ENCODE data around the gene STRADB. TPM values are rescaled to one million over a fixed set of nuclear protein-coding genes. Genes with fewer than 3 reads are reported as not detected.
"Not testable (repeated sequence)": the region's sequence is repeated elsewhere in the genome, so short reads cannot be mapped to it uniquely, and the experiment has no call there.

The STRADB gene
- total and polyA plus RNA-seq, 2 donors from 2014 or later = 26.1 to 60.3 TPM

DNA sequence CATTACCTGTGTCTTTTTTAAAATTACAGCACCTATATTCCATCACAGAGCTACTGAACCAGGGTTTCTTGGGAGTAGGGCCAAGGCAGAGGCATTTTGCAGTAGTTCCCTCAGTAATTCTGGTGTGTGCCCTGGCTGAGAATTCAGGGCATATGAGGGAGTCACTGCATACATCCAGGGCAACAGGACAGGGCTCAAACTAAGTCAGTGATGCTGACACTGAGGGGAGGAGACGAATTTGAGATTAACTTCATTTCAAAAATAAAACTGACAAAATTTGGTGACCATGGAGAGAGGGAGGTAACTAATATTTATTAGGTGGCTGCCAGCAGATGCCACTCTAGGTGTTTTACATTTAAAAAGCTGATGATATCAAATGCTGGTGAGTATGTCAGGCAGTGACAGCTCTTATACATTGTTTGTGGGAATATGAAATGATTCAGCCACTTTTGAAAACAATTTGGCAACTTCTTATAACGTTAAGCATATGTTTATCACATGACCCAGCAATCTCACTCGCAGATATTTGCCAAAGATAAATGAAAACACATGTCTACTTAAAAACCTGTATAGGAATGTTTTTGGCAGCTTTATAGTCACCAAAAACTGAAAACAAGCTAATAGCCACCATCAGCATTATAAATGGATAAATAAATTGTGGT is 20.3 kb downstream of the STRADB start:
- FAIRE-seq (no peak), DNase-seq (no peak)
- Histone ChIP-seq H3K27ac (ENCODE audit: low read depth in 2 of 2, low read length in 2 of 2) (no peak overlapping the region), H3K4me3 (ENCODE audit: low read length in 3 of 3) (no peak overlapping the region), H3K4me1 (ENCODE audit: control insufficient read depth in 2 of 3, insufficient read depth in 2 of 3, low read depth in 1 of 3, low read length in 3 of 3) (no peaks in the 10 kb centered on the region), H3K9ac (ENCODE audit: low read length in 3 of 3) (no peak overlapping the region), H3K27me3 (ENCODE audit: control insufficient read depth, insufficient read depth, low read length) (no peaks in the 10 kb centered on the region), H3K9me3 (ENCODE audit: control insufficient read depth in 2 of 3, insufficient read depth in 1 of 3, low read length in 3 of 3) (no peaks in the 10 kb centered on the region), H3K36me3 (ENCODE audit: control insufficient read depth in 2 of 3, insufficient read depth in 3 of 3, low read length in 3 of 3) (peaks cover 3 to 32% (median 27%) of the 10 kb centered on the region in 3 donors)
- TF ChIP-seq, protein P1, sequence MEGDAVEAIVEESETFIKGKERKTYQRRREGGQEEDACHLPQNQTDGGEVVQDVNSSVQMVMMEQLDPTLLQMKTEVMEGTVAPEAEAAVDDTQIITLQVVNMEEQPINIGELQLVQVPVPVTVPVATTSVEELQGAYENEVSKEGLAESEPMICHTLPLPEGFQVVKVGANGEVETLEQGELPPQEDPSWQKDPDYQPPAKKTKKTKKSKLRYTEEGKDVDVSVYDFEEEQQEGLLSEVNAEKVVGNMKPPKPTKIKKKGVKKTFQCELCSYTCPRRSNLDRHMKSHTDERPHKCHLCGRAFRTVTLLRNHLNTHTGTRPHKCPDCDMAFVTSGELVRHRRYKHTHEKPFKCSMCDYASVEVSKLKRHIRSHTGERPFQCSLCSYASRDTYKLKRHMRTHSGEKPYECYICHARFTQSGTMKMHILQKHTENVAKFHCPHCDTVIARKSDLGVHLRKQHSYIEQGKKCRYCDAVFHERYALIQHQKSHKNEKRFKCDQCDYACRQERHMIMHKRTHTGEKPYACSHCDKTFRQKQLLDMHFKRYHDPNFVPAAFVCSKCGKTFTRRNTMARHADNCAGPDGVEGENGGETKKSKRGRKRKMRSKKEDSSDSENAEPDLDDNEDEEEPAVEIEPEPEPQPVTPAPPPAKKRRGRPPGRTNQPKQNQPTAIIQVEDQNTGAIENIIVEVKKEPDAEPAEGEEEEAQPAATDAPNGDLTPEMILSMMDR (IDR thresholded peaks at IDR 0.05; ENCODE audit: borderline replicate concordance, extremely low read depth, insufficient read depth) = no peak
- intact Hi-C loops (cut with DNase I) = no loop called here

DNA sequence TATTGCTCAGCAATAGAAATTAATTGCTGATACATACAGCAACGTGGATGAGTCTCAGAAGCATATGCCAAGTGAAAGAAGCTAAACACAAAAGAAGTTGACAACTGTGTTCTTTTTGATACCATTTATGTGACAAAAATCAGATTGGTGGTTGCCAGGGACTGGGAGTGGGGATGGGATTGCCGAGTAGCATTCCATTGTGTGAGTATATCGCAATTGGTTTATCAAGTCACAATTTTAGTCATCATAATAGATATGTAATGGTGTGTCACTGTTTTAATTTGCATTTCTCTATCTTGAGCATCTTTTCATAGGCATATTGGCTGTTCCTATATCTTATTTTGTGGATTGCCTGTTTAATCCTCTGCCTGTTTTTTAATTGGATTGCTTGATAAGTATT is 20.9 kb downstream of the STRADB start:
- H3K36me3 ChIP-seq (ENCODE audit: control insufficient read depth in 2 of 3, insufficient read depth in 3 of 3, low read length in 3 of 3) = peaks cover 3 to 33% (median 24%) of the 10 kb centered on the region in 3 donors
- no peak overlapping the region for H3K9ac ChIP-seq (ENCODE audit: low read length in 3 of 3)
- TF ChIP-seq, protein P1 (IDR thresholded peaks at IDR 0.05; ENCODE audit: borderline replicate concordance, extremely low read depth, insufficient read depth) = no peak
- H3K9me3 ChIP-seq (ENCODE audit: control insufficient read depth in 2 of 3, insufficient read depth in 1 of 3, low read length in 3 of 3) = no peaks in the 10 kb centered on the region
- no peak overlapping the region for H3K27ac ChIP-seq (ENCODE audit: low read depth in 2 of 2, low read length in 2 of 2)
- H3K27me3 ChIP-seq (ENCODE audit: control insufficient read depth, insufficient read depth, low read length) = no peaks in the 10 kb centered on the region
- no peak overlapping the region for H3K4me3 ChIP-seq (ENCODE audit: low read length in 3 of 3)
- H3K4me1 ChIP-seq (ENCODE audit: control insufficient read depth in 2 of 3, insufficient read depth in 2 of 3, low read depth in 1 of 3, low read length in 3 of 3) = no peaks in the 10 kb centered on the region
- intact Hi-C loops (cut with DNase I) = no loop called here
- no peak for DNase-seq
- FAIRE-seq = no peak

DNA sequence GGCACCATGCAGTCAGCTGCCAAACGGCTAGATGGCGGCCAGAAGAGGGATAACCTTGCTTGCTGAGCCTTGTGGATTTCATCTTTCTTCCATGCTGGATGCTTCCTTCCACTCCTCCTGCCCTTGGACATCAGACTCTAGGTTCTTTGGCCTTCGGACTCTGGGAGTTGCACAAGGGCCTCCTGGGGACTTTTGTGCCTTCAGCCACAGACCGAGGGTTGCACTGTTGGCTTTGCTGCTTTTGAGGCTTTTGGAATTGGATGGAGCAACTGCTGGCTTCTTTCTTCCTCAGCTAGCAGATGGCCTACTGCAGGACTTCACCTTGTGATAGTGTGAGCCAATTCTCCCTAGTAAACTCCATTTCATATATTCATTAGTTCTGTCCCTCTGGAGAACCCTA is 31.0 kb downstream of the STRADB start:
- H3K9me3 ChIP-seq (ENCODE audit: control insufficient read depth in 2 of 3, insufficient read depth in 1 of 3, low read length in 3 of 3) = no peaks in the 10 kb centered on the region
- TF ChIP-seq, protein P1 (IDR thresholded peaks at IDR 0.05; ENCODE audit: borderline replicate concordance, extremely low read depth, insufficient read depth) = no peak
- no peak overlapping the region for H3K27ac ChIP-seq (ENCODE audit: low read depth in 2 of 2, low read length in 2 of 2)
- peaks cover 0 to 14% (median 6%) of the 10 kb centered on the region in 3 donors for H3K36me3 ChIP-seq (ENCODE audit: control insufficient read depth in 2 of 3, insufficient read depth in 3 of 3, low read length in 3 of 3)
- no peak overlapping the region for H3K4me3 ChIP-seq (ENCODE audit: low read length in 3 of 3)
- DNase-seq (no peak), FAIRE-seq (no peak)
- no peak overlapping the region for H3K9ac ChIP-seq (ENCODE audit: low read length in 3 of 3)
- H3K27me3 ChIP-seq (ENCODE audit: control insufficient read depth, insufficient read depth, low read length) = no peaks in the 10 kb centered on the region
- no peaks in the 10 kb centered on the region for H3K4me1 ChIP-seq (ENCODE audit: control insufficient read depth in 2 of 3, insufficient read depth in 2 of 3, low read depth in 1 of 3, low read length in 3 of 3)
- intact Hi-C loops (cut with DNase I) = no loop called here

DNA sequence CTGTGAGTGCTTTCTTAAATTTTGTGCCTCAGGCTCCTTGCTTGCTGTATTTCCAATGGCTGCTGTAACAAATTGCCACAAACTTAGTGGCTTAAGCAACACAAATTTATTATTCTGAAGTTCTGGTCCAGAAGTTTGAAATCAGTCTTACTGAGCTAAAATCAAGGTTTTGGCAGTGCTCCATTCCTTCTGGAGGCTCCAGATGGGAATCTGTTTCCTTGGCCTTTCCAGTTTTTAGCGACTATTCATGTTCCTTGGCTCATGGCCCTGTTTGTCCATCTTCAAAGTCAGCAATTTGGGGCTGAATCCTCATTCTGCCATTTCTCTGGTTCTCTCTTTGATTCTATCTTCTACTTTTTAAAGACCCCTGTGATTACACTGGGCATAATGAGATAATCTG is 31.8 kb downstream of the STRADB start:
- Histone ChIP-seq H3K27me3 (ENCODE audit: control insufficient read depth, insufficient read depth, low read length) (no peaks in the 10 kb centered on the region), H3K4me1 (ENCODE audit: control insufficient read depth in 2 of 3, insufficient read depth in 2 of 3, low read depth in 1 of 3, low read length in 3 of 3) (no peaks in the 10 kb centered on the region), H3K27ac (ENCODE audit: low read depth in 2 of 2, low read length in 2 of 2) (no peak overlapping the region), H3K36me3 (ENCODE audit: control insufficient read depth in 2 of 3, insufficient read depth in 3 of 3, low read length in 3 of 3) (peaks cover 0 to 8% (median 2%) of the 10 kb centered on the region in 3 donors), H3K9me3 (ENCODE audit: control insufficient read depth in 2 of 3, insufficient read depth in 1 of 3, low read length in 3 of 3) (no peaks in the 10 kb centered on the region), H3K4me3 (ENCODE audit: low read length in 3 of 3) (no peak overlapping the region), H3K9ac (ENCODE audit: low read length in 3 of 3) (no peak overlapping the region)
- no peak for DNase-seq
- intact Hi-C loops (cut with DNase I) = no loop called here
- TF ChIP-seq, protein P1 (IDR thresholded peaks at IDR 0.05; ENCODE audit: borderline replicate concordance, extremely low read depth, insufficient read depth) = no peak
- no peak for FAIRE-seq

DNA sequence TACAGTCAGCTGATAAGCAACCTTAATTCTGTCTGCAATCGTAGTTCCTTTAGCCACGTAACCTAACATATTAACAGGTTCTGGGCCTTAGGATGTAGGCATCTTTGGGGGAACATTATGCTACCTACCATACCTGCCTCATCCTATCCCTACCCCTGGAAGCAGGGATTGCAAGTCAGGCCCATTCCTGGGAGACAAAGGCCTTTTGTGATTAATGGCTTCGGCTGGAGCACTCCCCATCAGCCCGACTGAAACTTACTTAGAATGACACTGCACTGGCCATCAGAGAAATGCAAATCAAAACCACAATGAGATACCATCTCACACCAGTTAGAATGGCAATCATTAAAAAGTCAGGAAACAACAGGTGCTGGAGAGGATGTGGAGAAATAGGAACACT is 32.2 kb downstream of the STRADB start:
- not testable (repeated sequence) for H3K4me1 ChIP-seq (ENCODE audit: control insufficient read depth in 2 of 3, insufficient read depth in 2 of 3, low read depth in 1 of 3, low read length in 3 of 3)

More for the DNA sequence above, 32.2 kb downstream of the STRADB start:
- H3K27ac ChIP-seq (ENCODE audit: low read depth in 2 of 2, low read length in 2 of 2); H3K9ac ChIP-seq (ENCODE audit: low read length in 3 of 3); FAIRE-seq; H3K9me3 ChIP-seq (ENCODE audit: control insufficient read depth in 2 of 3, insufficient read depth in 1 of 3, low read length in 3 of 3); H3K36me3 ChIP-seq (ENCODE audit: control insufficient read depth in 2 of 3, insufficient read depth in 3 of 3, low read length in 3 of 3); DNase-seq; H3K4me3 ChIP-seq (ENCODE audit: low read length in 3 of 3); H3K27me3 ChIP-seq (ENCODE audit: control insufficient read depth, insufficient read depth, low read length); intact Hi-C loops (cut with DNase I): not testable (repeated sequence)

All from kidney (tissue), 14 donors.